SJCRH30 (cell line): ENCODE results near the gene MINAR1. TPM values are rescaled to one million over a fixed set of nuclear protein-coding genes. Genes with fewer than 3 reads are reported as not detected.

Source experiments
- DNase-seq, 2 experiments: peaks; one replicate each; pipeline ENCODE4 v3.0.0-alpha.2; 2015 to 2020
- H3K27ac ChIP-seq: fragments of 250-450 bp; sonication (Bioruptor Pico); 2 replicates; pipeline ENCODE4 v1.5.1; 2020; ENCODE audit warnings: mild to moderate bottlenecking, moderate library complexity
- H3K27me3 ChIP-seq: fragments of 250-450 bp; sonication (Bioruptor Pico); 2 replicates; pipeline ENCODE4 v1.5.1; 2020; ENCODE audit warnings: mild to moderate bottlenecking, moderate library complexity
- H3K36me3 ChIP-seq: fragments of 250-450 bp; sonication (Bioruptor Pico); 2 replicates; pipeline ENCODE4 v1.5.1; 2020; ENCODE audit warnings: mild to moderate bottlenecking, moderate library complexity
- H3K4me1 ChIP-seq: fragments of 250-450 bp; sonication (Bioruptor Pico); 2 replicates; pipeline ENCODE4 v1.5.1; 2020; ENCODE audit warnings: mild to moderate bottlenecking, moderate library complexity
- H3K4me3 ChIP-seq: fragments of 250-450 bp; sonication (Bioruptor Pico); 2 replicates; pipeline ENCODE4 v1.5.1; 2020; ENCODE audit warnings: mild to moderate bottlenecking, moderate library complexity
- H3K9me3 ChIP-seq: fragments of 250-450 bp; sonication (Bioruptor Pico); replicated peaks from 2 replicates; pipeline ENCODE4 v1.5.1; 2020; ENCODE audit warnings: mild to moderate bottlenecking, moderate library complexity
- total RNA-seq: library from RNA; depleted of rRNA; stranded (reverse); fragments of >200 nt; shearing (Covaris generic); gene quantifications from 2 replicates; pipeline ENCODE4 v1.2.3, GENCODE V29; 2014; rRNA removed

The MINAR1 gene
- total RNA-seq = 0.69 and 0.79 TPM in 2 replicates

- Histone ChIP-seq H3K4me3 (no peak within 1 kb of the TSS), H3K4me1 (no peaks in the 10 kb centered on the region), H3K9me3 (no peaks in the 10 kb centered on the region), H3K27ac (no peak within 1 kb of the TSS), H3K27me3 (no peaks in the 10 kb centered on the region), H3K36me3 (no peaks in the 10 kb centered on the region)
- DNase-seq = no peak
These were observed at the start of gene MINAR1 for GRCh38 chr15:79431636-79432344. TSS of gene MINAR1 (plus strand) at chr15:79432336. CDS start at chr15:79456148, 23,812 bp downstream.

- Histone ChIP-seq H3K36me3 (no peaks in the 10 kb centered on the region), H3K27ac (no peak overlapping the region), H3K4me3 (no peak overlapping the region), H3K9me3 (no peaks in the 10 kb centered on the region), H3K4me1 (peaks cover under 1% of the 10 kb centered on the region; the same call in 1 of the 2 replicates), H3K27me3 (no peaks in the 10 kb centered on the region)
- DNase-seq = no peak
These were observed 37.9 kb upstream of the MINAR1 start for GRCh38 chr15:79394231-79394630.

GRCh38 chr15:79396850-79397249 is 35.3 kb upstream of the MINAR1 start:
- no peak for DNase-seq
- no peaks in the 10 kb centered on the region for H3K36me3 ChIP-seq
- H3K4me1 ChIP-seq = peaks cover 9% of the 10 kb centered on the region; the same call in 1 of the 2 replicates
- H3K27ac ChIP-seq = no peak overlapping the region
- no peak overlapping the region for H3K4me3 ChIP-seq
- H3K27me3 ChIP-seq = no peaks in the 10 kb centered on the region
- no peaks in the 10 kb centered on the region for H3K9me3 ChIP-seq

- Histone ChIP-seq H3K9me3 (no peaks in the 10 kb centered on the region), H3K36me3 (no peaks in the 10 kb centered on the region), H3K27ac (no peak overlapping the region), H3K4me3 (no peak overlapping the region), H3K27me3 (no peaks in the 10 kb centered on the region), H3K4me1 (peaks cover 9% of the 10 kb centered on the region; the same call in 1 of the 2 replicates)
- DNase-seq = no peak
These were observed 34.7 kb upstream of the MINAR1 start for GRCh38 chr15:79397269-79397910.

- H3K27me3 ChIP-seq = no peaks in the 10 kb centered on the region
- no peak overlapping the region for H3K4me3 ChIP-seq
- H3K36me3 ChIP-seq = no peaks in the 10 kb centered on the region
- H3K27ac ChIP-seq = no peak overlapping the region
- peak; percentile 32 to 42 for DNase-seq
- H3K4me1 ChIP-seq = peaks cover 9% of the 10 kb centered on the region; the same call in 1 of the 2 replicates
- no peaks in the 10 kb centered on the region for H3K9me3 ChIP-seq
These were observed 32.5 kb upstream of the MINAR1 start for GRCh38 chr15:79399606-79400005.

GRCh38 chr15:79400650-79401049 is 31.5 kb upstream of the MINAR1 start:
- no peaks in the 10 kb centered on the region for H3K27me3 ChIP-seq
- H3K4me3 ChIP-seq = no peak overlapping the region
- peaks cover 9% of the 10 kb centered on the region; the same call in 1 of the 2 replicates for H3K4me1 ChIP-seq
- DNase-seq = no peak
- H3K36me3 ChIP-seq = no peaks in the 10 kb centered on the region
- no peaks in the 10 kb centered on the region for H3K9me3 ChIP-seq
- H3K27ac ChIP-seq = no peak overlapping the region

GRCh38 chr15:79401301-79401700 is 30.8 kb upstream of the MINAR1 start:
- DNase-seq = no peak
- Histone ChIP-seq H3K27me3 (no peaks in the 10 kb centered on the region), H3K4me1 (peaks cover 11% of the 10 kb centered on the region; the same call in 1 of the 2 replicates), H3K27ac (no peak overlapping the region), H3K36me3 (no peaks in the 10 kb centered on the region), H3K9me3 (no peaks in the 10 kb centered on the region), H3K4me3 (no peak overlapping the region)

- DNase-seq = no peak
- Histone ChIP-seq H3K27me3 (no peaks in the 10 kb centered on the region), H3K4me1 (peaks cover 15% of the 10 kb centered on the region; the same call in 1 of the 2 replicates), H3K27ac (no peak overlapping the region), H3K9me3 (no peaks in the 10 kb centered on the region), H3K4me3 (no peak overlapping the region), H3K36me3 (no peaks in the 10 kb centered on the region)
These were observed 30.0 kb upstream of the MINAR1 start for GRCh38 chr15:79402136-79402535.

GRCh38 chr15:79403501-79403900 is 28.6 kb upstream of the MINAR1 start:
- Histone ChIP-seq H3K27ac (no peak overlapping the region), H3K36me3 (no peaks in the 10 kb centered on the region), H3K4me1 (peaks cover 18% of the 10 kb centered on the region; the same call in 1 of the 2 replicates), H3K4me3 (no peak overlapping the region), H3K9me3 (no peaks in the 10 kb centered on the region), H3K27me3 (no peaks in the 10 kb centered on the region)
- DNase-seq = no peak

GRCh38 chr15:79406210-79406609 is 25.9 kb upstream of the MINAR1 start:
- DNase-seq = peak in 1 of 2 experiments; percentile 37
- Histone ChIP-seq H3K27ac (no peak overlapping the region), H3K27me3 (no peaks in the 10 kb centered on the region), H3K9me3 (no peaks in the 10 kb centered on the region), H3K36me3 (no peaks in the 10 kb centered on the region), H3K4me1 (peaks cover 8% of the 10 kb centered on the region; the same call in 1 of the 2 replicates), H3K4me3 (no peak overlapping the region)

GRCh38 chr15:79408041-79408440 is 24.1 kb upstream of the MINAR1 start:
- Histone ChIP-seq H3K36me3 (no peaks in the 10 kb centered on the region), H3K27me3 (no peaks in the 10 kb centered on the region), H3K4me1 (peaks cover 8% of the 10 kb centered on the region; the same call in 1 of the 2 replicates), H3K9me3 (no peaks in the 10 kb centered on the region), H3K27ac (no peak overlapping the region), H3K4me3 (no peak overlapping the region)
- DNase-seq = peak in 1 of 2 experiments; percentile 15

GRCh38 chr15:79410237-79410636 is 21.9 kb upstream of the MINAR1 start:
- Histone ChIP-seq H3K4me3 (no peak overlapping the region), H3K27me3 (no peaks in the 10 kb centered on the region), H3K27ac (no peak overlapping the region), H3K4me1 (peaks cover 8% of the 10 kb centered on the region; the same call in 1 of the 2 replicates), H3K9me3 (no peaks in the 10 kb centered on the region), H3K36me3 (no peaks in the 10 kb centered on the region)
- DNase-seq = no peak

GRCh38 chr15:79412010-79412409 is 20.1 kb upstream of the MINAR1 start:
- no peaks in the 10 kb centered on the region for H3K9me3 ChIP-seq
- H3K36me3 ChIP-seq = no peaks in the 10 kb centered on the region
- H3K4me3 ChIP-seq = no peak overlapping the region
- H3K27me3 ChIP-seq = no peaks in the 10 kb centered on the region
- DNase-seq = no peak
- no peak overlapping the region for H3K27ac ChIP-seq
- peaks cover 3% of the 10 kb centered on the region; the same call in 1 of the 2 replicates for H3K4me1 ChIP-seq

- no peaks in the 10 kb centered on the region for H3K36me3 ChIP-seq
- peaks cover 3% of the 10 kb centered on the region; the same call in 1 of the 2 replicates for H3K4me1 ChIP-seq
- H3K9me3 ChIP-seq = no peaks in the 10 kb centered on the region
- DNase-seq = no peak
- no peaks in the 10 kb centered on the region for H3K27me3 ChIP-seq
- H3K27ac ChIP-seq = no peak overlapping the region
- H3K4me3 ChIP-seq = no peak overlapping the region
These were observed 19.7 kb upstream of the MINAR1 start for GRCh38 chr15:79412429-79412828.

- H3K27ac ChIP-seq = no peak overlapping the region
- no peaks in the 10 kb centered on the region for H3K4me1 ChIP-seq
- DNase-seq = no peak
- no peak overlapping the region for H3K4me3 ChIP-seq
- H3K27me3 ChIP-seq = no peaks in the 10 kb centered on the region
- H3K36me3 ChIP-seq = no peaks in the 10 kb centered on the region
- no peaks in the 10 kb centered on the region for H3K9me3 ChIP-seq
These were observed 15.3 kb upstream of the MINAR1 start for GRCh38 chr15:79416876-79417275.
